Measurements from ENCODE around the gene TPK1. TPM values are rescaled to one million over a fixed set of nuclear protein-coding genes. Genes with fewer than 3 reads are reported as not detected.

Gene TPK1
- total RNA-seq: 10 to 100 TPM in 1 of 2 donors, 1 to 10 TPM in 1; 9.9 to 16.1 TPM
- long read RNA-seq, donor 1, partial matches to known transcripts: 1 of 5 reads
- long read RNA-seq, donor 1, other reads (novel, unspliced or antisense): 3 of 5 reads
- long read RNA-seq, donor 2, partial matches to known transcripts: 0 of 6 reads
- long read RNA-seq, donor 2, other reads (novel, unspliced or antisense): 2 of 6 reads

- intact Hi-C loops (cut with DNase I): no loop called here
- DNase-seq (ENCODE audit: low spot score): peak; percentile 98
These were observed at the start of gene TPK1 for GRCh38 chr7:144835652-144836544. Gene TPK1 (minus strand): TSS chr7:144836053. CDS start chr7:144835602, 451 bp downstream.

GRCh38 chr7:144885478-144885877, 49.6 kb upstream of the TPK1 start:
- intact Hi-C loops (cut with DNase I): no loop called here
- no peak for DNase-seq (ENCODE audit: low spot score)

GRCh38 chr7:144884896-144885295, 49.0 kb upstream of the TPK1 start:
- intact Hi-C loops (cut with DNase I): no loop called here
- DNase-seq (ENCODE audit: low spot score): no peak

- intact Hi-C loops (cut with DNase I): no loop called here
- no peak for DNase-seq (ENCODE audit: low spot score)
These were observed 37.5 kb upstream of the TPK1 start for GRCh38 chr7:144873316-144873845.

GRCh38 chr7:144869082-144869481, 33.2 kb upstream of the TPK1 start:
- no peak for DNase-seq (ENCODE audit: low spot score)
- intact Hi-C loops (cut with DNase I): no loop called here

- DNase-seq (ENCODE audit: low spot score): no peak
- intact Hi-C loops (cut with DNase I): no loop called here
These were observed 30.3 kb upstream of the TPK1 start for GRCh38 chr7:144866189-144866588.

GRCh38 chr7:144863320-144863647, 27.4 kb upstream of the TPK1 start:
- intact Hi-C loops (cut with DNase I): no loop called here
- DNase-seq (ENCODE audit: low spot score): no peak

GRCh38 chr7:144862612-144863319, 26.9 kb upstream of the TPK1 start:
- no peak for DNase-seq (ENCODE audit: low spot score)
- intact Hi-C loops (cut with DNase I): no loop called here

GRCh38 chr7:144859739-144860138, 23.9 kb upstream of the TPK1 start:
- DNase-seq (ENCODE audit: low spot score): no peak
- intact Hi-C loops (cut with DNase I): loop anchor here in 1 of 2 donors (10.0 kb wide), 1 partner anchor 1245 kb away; no protein-coding TSS in a partner anchor

GRCh38 chr7:144857463-144857862, 21.6 kb upstream of the TPK1 start:
- intact Hi-C loops (cut with DNase I): loop anchor here in 1 of 2 donors (10.0 kb wide), 1 partner anchor 1247 kb away; no protein-coding TSS in a partner anchor
- DNase-seq (ENCODE audit: low spot score): no peak

- DNase-seq (ENCODE audit: low spot score): no peak
- intact Hi-C loops (cut with DNase I): loop anchor here in 1 of 2 donors (10.0 kb wide), 1 partner anchor 1250 kb away; no protein-coding TSS in a partner anchor
These were observed 19.1 kb upstream of the TPK1 start for GRCh38 chr7:144854839-144855424.

- intact Hi-C loops (cut with DNase I): loop anchor here in 1 of 2 donors (10.0 kb wide), 1 partner anchor 1251 kb away; no protein-coding TSS in a partner anchor
- DNase-seq (ENCODE audit: low spot score): no peak
These were observed 17.7 kb upstream of the TPK1 start for GRCh38 chr7:144853542-144853941.

GRCh38 chr7:144848078-144848477, 12.2 kb upstream of the TPK1 start:
- intact Hi-C loops (cut with DNase I): loop anchor here in 1 of 2 donors (5.0 kb wide), 1 partner anchor 106 kb away; no protein-coding TSS in a partner anchor
- DNase-seq (ENCODE audit: low spot score): no peak

- intact Hi-C loops (cut with DNase I): no loop called here
- DNase-seq (ENCODE audit: low spot score): no peak
These were observed 6.6 kb upstream of the TPK1 start for GRCh38 chr7:144842377-144842851.

- DNase-seq (ENCODE audit: low spot score): no peak
- intact Hi-C loops (cut with DNase I): no loop called here
These were observed 641 bp upstream of the TPK1 start for GRCh38 chr7:144836545-144836842.

- DNase-seq (ENCODE audit: low spot score): no peak
- intact Hi-C loops (cut with DNase I): no loop called here
These were observed 670 bp downstream of the TPK1 start for GRCh38 chr7:144835155-144835611.

GRCh38 chr7:144834641-144835144, 1.2 kb downstream of the TPK1 start:
- intact Hi-C loops (cut with DNase I): no loop called here
- no peak for DNase-seq (ENCODE audit: low spot score)

- intact Hi-C loops (cut with DNase I): no loop called here
- DNase-seq (ENCODE audit: low spot score): no peak
These were observed 5.0 kb downstream of the TPK1 start for GRCh38 chr7:144830811-144831210.
